IPS-15b (cell line): ENCODE results near the gene PCID2.

Source experiments
- H3K27me3 ChIP-seq: one replicate; pipeline ENCODE4 v1.6.1; 2013; ENCODE audit warnings: low read length; ENCODE audit not compliant: control insufficient read depth, insufficient read depth
- H3K36me3 ChIP-seq: one replicate; pipeline ENCODE4 v1.6.1; 2013; ENCODE audit warnings: low read length; ENCODE audit not compliant: control insufficient read depth, insufficient read depth
- H3K4me1 ChIP-seq: one replicate; pipeline ENCODE4 v1.6.1; 2013; ENCODE audit warnings: mild to moderate bottlenecking, low read length; ENCODE audit not compliant: control insufficient read depth, insufficient read depth
- H3K4me3 ChIP-seq: one replicate; pipeline ENCODE4 v1.5.1; 2013; ENCODE audit warnings: low read depth, low read length
- H3K9ac ChIP-seq: one replicate; pipeline ENCODE4 v1.6.1; 2013; ENCODE audit warnings: low read depth, mild to moderate bottlenecking, low read length
- H3K9me3 ChIP-seq: one replicate; pipeline ENCODE4 v1.6.1; 2013; ENCODE audit warnings: mild to moderate bottlenecking, low read length; ENCODE audit not compliant: control insufficient read depth, insufficient read depth

PCID2 gene

DNA sequence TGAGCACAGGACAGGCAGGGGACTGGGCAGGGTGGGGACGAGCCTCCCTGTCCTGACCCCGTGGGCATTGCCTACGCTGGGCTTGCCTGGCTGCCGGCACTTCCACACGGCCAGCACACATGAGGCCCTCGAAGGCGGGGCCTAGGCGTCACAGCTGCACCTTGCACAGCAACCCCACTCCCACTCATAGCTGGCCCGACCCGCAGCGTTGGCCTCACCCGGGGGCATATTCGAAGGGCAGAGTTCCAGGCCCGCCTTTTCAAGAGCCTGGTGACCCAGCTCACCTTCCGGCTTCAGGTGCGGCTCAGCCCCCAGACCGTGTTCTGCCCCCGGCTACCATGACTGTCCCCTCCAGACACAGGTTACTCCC lies 66.9 kb downstream of the PCID2 start:
- Histone ChIP-seq H3K4me1 (no peaks in the 10 kb centered on the region), H3K4me3 (no peak overlapping the region), H3K9me3 (no peaks in the 10 kb centered on the region), H3K27me3 (no peaks in the 10 kb centered on the region), H3K36me3 (no peaks in the 10 kb centered on the region), H3K9ac (no peak overlapping the region)

DNA sequence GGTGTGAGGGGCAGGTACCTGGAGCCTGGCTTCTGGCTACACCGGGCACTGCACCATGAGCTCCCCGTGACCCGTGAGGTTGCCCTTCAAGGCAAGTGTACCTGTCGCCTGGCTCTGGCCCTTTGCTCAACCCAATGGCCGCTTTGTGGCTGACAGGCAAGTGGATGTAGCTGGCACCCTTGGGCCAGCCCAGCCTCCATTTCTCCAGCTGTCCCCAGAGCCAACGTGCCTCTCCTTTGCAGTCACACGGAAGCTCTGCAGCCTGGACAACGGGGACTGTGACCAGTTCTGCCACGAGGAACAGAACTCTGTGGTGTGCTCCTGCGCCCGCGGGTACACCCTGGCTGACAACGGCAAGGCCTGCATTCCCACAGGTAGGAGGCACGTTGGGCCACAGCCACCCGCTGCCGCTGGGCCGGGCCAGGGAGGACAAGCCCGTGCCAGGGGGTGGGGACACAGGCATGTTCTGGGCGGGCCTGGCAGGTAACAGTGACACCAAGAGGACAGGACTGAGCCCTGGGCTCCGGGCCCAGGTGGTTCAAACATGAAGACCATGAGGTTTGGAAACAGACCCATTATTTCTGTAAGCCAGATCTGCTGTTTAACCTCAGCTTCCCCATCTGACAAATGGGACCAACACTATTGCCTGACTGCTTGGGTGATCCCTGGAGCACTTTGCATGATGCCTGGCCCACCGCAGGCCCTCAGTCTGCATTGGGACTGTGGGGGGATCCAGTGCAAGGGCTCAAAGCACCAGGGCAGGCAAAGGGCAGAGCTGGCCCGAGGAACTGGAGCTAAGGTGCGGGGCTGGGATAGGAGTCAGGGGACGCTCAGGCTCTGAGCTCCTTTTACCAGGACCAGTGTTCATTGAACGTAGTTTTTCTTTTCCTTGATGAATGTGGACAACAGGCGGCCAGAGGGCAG lies 67.5 kb downstream of the PCID2 start:
- Histone ChIP-seq H3K36me3 (no peaks in the 10 kb centered on the region), H3K9me3 (no peaks in the 10 kb centered on the region), H3K4me1 (no peaks in the 10 kb centered on the region), H3K4me3 (no peak overlapping the region), H3K9ac (no peak overlapping the region), H3K27me3 (no peaks in the 10 kb centered on the region)

DNA sequence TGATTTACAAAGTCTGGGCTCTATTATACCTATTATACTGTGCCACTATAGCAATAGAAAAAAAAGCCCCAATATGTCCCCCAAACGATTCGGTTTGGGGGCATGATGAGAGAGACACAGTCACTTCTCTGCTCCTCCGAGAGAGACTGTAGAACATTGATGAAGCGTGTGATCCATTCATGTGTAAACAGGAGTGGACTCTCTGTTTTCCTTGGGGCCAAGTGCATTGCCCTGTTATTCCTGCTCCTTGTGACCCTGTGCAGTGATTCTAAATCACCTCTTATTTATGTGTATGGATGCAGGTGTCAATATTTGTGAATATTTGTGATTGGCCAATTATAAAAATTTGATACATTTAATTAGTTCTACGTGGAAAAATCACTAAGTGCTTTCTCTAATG lies 68.9 kb downstream of the PCID2 start:
- no peaks in the 10 kb centered on the region for H3K9me3 ChIP-seq
- H3K4me1 ChIP-seq: no peaks in the 10 kb centered on the region
- H3K9ac ChIP-seq: no peak overlapping the region
- no peaks in the 10 kb centered on the region for H3K36me3 ChIP-seq
- no peak overlapping the region for H3K4me3 ChIP-seq
- H3K27me3 ChIP-seq: no peaks in the 10 kb centered on the region

DNA sequence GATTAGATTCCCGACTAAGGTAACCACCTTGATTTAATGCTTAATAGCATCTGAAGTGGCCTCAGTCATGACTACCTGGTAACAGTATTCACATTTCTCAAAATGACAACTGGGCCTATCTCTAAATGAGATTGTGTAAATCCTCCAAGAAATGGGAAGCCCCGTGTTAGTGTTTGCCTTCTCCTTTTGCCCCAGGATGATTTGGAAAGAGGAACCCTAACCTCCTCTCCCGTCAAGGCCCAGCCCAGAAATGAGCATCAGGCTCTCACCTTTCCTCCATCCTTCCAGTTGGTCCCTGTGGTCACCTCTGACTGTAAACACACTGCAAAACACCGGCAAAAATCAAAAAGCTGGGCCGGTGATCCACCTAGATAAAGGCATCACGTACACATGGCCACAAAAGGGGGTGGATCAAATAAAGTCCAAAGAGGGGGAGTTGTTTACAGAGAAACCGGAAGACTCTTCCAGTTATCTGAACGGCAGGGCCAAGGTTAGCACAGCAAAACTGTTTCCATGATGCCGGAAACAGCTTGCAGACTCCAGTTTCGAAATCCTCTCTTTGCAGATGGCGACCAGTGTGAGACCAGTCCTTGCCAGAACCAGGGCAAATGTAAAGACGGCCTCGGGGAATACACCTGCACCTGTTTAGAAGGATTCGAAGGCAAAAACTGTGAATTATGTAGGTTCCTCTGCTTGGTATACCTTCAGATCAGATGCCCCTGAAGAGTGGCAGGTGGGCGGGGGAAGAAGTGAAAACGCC lies 69.5 kb downstream of the PCID2 start:
- Histone ChIP-seq H3K9me3 (no peaks in the 10 kb centered on the region), H3K27me3 (no peaks in the 10 kb centered on the region), H3K36me3 (no peaks in the 10 kb centered on the region), H3K9ac (no peak overlapping the region), H3K4me1 (no peaks in the 10 kb centered on the region), H3K4me3 (no peak overlapping the region)

DNA sequence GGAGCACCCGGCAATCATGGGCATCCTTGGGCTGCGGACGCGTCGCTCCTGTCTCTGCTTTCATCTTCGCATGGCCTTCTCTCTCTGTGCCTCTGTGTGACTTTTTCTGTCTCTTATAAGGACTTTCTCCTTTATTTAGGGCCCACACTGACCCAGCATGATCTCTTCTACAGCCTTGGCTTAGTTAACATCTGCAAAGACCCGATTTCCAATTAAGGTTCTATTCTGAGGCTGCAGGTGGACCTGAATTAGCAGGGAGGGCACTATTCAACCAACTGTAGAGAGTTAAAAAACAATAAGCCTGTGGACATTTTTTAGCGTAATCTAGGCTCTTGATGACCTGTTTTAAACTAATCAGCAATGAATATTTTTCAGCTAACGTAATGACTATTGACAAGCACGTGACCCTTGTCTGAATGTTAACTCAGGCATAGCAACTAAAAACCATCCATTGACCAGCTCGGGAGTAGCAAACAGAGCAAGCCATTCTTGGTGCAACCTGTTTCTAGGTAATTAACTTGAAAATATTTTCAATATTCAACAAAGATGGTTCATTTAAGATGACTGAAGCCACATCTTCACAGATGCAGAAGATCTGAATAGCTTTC lies 70.7 kb downstream of the PCID2 start:
- Histone ChIP-seq H3K9me3 (no peaks in the 10 kb centered on the region), H3K27me3 (no peaks in the 10 kb centered on the region), H3K36me3 (no peaks in the 10 kb centered on the region), H3K4me1 (no peaks in the 10 kb centered on the region), H3K4me3 (no peak overlapping the region), H3K9ac (no peak overlapping the region)

DNA sequence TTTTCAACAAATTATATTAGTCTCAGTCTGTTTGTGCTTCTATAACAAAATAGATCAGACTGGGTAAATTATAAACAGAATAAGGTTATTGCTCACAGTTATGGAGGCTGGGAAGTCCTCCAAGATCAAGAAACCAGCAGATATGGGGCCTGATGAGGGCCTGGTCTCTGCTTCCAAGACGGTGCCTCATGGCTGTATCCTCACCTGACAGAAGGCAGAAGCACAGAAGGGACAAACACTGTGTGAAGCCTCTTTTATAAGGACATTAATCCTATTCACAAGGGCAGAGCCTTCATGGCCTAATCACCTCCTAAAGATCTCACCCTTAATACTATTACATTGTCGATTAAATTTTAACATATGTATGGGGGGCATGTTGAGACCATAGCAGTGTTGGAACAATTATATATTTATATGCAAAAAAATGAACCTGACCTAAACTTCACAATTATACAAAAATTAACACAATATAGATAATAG lies 73.1 kb downstream of the PCID2 start:
- Histone ChIP-seq H3K27me3 (no peaks in the 10 kb centered on the region), H3K9me3 (no peaks in the 10 kb centered on the region), H3K36me3 (peaks cover 1% of the 10 kb centered on the region), H3K9ac (no peak overlapping the region), H3K4me1 (no peaks in the 10 kb centered on the region), H3K4me3 (no peak overlapping the region)

DNA sequence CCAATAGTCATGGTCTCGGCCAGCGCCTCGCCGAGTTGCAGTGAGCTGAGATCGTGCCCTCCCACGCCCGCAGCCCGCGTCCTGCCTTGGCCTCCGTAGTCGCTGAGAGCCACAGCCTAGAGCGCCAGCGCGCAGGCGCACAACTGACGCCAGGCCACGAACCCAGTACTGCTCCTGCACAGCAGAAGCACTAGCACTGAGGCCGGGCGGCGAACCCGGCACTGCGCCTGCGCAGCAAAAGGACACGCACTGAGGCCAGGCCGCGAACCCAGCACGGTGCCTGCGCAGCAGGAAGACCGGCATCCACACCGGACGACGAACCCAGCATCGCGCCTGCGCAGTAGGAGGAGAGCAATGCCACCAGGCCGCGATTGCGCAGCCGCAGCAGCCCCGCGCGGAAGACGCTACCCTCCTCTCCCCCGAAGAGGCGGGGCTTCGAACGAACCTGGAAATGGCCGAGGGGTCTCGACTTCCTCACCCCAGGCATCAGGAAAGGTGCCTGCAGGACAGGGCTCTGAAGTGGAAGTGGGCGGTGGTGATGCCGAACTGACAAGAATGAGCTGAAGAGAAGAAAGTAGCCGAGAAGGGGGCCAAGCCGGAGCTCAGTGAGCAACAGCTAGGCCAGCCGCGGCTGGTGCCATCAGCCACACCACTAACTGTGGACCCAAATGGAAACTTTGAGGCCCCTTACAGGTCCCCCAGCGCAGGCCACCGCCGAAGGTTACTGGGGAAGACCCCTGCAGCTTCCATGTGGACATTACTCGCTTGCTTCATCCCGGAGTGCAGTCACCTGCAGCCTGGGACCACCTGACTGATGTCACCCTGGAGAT lies 78.3 kb downstream of the PCID2 start:
- H3K36me3 ChIP-seq: peaks cover 5% of the 10 kb centered on the region
- no peaks in the 10 kb centered on the region for H3K4me1 ChIP-seq
- H3K9me3 ChIP-seq: no peaks in the 10 kb centered on the region
- no peak overlapping the region for H3K4me3 ChIP-seq
- H3K9ac ChIP-seq: no peak overlapping the region
- no peaks in the 10 kb centered on the region for H3K27me3 ChIP-seq

DNA sequence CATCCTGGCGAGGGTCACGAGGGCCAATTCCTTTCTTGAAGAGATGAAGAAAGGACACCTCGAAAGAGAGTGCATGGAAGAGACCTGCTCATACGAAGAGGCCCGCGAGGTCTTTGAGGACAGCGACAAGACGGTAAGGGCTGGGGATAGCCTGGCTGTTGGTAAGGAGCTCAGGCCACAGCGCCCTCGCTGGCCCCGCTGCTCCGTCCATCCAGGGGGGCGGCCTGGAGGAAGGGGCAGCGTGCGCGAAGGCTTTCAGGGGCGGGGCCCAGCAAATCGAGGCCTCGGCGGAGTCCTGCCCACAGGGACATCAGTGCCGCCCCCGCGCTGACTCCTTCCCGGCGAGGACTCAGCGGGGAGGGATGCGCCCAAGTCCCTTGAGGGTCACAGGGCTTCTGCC lies 79.0 kb downstream of the PCID2 start:
- Histone ChIP-seq H3K4me1 (no peaks in the 10 kb centered on the region), H3K27me3 (no peaks in the 10 kb centered on the region), H3K36me3 (peaks cover 5% of the 10 kb centered on the region), H3K9ac (no peak overlapping the region), H3K9me3 (no peaks in the 10 kb centered on the region), H3K4me3 (no peak overlapping the region)
